NB4 (cell line): Measurements from ENCODE around the gene SETD3.

Experiments used
- MYC ChIP-seq: IDR thresholded peaks from 2 replicates; pipeline ENCODE4 v1.6.1; 2011; ENCODE audit warnings: low read depth, low read length
- POLR2A ChIP-seq: IDR thresholded peaks from 2 replicates; pipeline ENCODE4 v1.6.1; 2011; ENCODE audit warnings: mild to moderate bottlenecking; ENCODE audit not compliant: insufficient read length; ENCODE audit errors: extremely low read depth
- TF ChIP-seq, protein P1 (sequence below): IDR thresholded peaks from one replicate; pipeline ENCODE4 v1.5.1; 2012; ENCODE audit warnings: low read depth, low read length
- TF ChIP-seq, protein P2 (sequence below): IDR thresholded peaks from 2 replicates; pipeline ENCODE4 v1.6.1; 2011; ENCODE audit warnings: low read depth, low read length

DNA sequence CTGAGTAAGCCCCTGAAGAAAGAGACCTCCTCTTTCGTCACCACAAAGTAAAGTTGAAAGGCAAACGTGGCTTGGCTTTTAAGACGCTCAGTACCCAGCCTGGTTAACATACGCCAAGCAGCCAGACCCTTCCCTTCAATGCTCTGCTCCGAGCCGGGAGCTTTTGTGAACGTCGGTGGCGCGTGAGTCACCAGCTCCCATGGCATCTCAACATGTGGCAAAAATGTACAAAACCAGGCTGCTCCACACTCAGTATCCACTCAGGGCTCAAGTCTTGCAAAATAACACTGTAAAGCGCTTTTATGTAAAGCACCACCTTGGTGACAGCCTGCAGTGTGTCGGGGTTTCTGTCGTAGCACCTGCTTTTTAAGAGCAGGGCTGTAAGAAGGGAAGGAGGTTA, 89.0 kb downstream of the SETD3 start:
- TF ChIP-seq MYC, result no peak
- TF ChIP-seq, protein P1, sequence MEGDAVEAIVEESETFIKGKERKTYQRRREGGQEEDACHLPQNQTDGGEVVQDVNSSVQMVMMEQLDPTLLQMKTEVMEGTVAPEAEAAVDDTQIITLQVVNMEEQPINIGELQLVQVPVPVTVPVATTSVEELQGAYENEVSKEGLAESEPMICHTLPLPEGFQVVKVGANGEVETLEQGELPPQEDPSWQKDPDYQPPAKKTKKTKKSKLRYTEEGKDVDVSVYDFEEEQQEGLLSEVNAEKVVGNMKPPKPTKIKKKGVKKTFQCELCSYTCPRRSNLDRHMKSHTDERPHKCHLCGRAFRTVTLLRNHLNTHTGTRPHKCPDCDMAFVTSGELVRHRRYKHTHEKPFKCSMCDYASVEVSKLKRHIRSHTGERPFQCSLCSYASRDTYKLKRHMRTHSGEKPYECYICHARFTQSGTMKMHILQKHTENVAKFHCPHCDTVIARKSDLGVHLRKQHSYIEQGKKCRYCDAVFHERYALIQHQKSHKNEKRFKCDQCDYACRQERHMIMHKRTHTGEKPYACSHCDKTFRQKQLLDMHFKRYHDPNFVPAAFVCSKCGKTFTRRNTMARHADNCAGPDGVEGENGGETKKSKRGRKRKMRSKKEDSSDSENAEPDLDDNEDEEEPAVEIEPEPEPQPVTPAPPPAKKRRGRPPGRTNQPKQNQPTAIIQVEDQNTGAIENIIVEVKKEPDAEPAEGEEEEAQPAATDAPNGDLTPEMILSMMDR, result no peak
- TF ChIP-seq POLR2A, result no peak
- TF ChIP-seq, protein P2, sequence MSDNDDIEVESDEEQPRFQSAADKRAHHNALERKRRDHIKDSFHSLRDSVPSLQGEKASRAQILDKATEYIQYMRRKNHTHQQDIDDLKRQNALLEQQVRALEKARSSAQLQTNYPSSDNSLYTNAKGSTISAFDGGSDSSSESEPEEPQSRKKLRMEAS, result no peak
